Measurements from ENCODE around the gene NGFR. TPM values are rescaled to one million over a fixed set of nuclear protein-coding genes. Genes with fewer than 3 reads are reported as not detected.
A peak's percentile ranks its signal among the peaks of the same experiment; 100 is the strongest.
"Not testable (repeated sequence)": the region's sequence is repeated elsewhere in the genome, so short reads cannot be mapped to it uniquely, and the experiment has no call there.

Gene NGFR
- total RNA-seq, 1 donor from 2014 or later: 0.25 TPM

- no peak for DNase-seq (ENCODE audit: low read depth)
Observed at GRCh38 chr17:49545806-49546545, 50.9 kb downstream of the NGFR start.

GRCh38 chr17:49546546-49547535 is 51.7 kb downstream of the NGFR start:
- DNase-seq (ENCODE audit: low read depth): no peak

DNA sequence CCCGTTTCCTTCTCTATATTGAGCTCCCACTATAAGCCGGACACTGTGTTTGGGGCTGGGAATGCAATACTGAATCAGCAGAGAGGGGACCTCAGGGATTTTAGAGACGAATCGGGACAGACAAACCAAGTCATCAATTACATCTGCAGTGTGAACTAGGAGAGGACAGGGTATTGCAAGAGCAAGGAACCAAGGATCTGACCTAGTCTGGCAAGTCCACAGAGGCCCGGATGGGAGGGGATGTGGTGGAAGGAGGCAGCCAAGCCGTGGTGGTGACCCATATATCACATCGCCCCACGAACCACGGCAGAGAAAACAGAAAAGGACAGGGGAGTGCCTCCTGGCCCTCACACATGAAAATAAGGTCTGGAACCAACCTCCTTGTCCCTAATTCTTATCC is 52.5 kb downstream of the NGFR start:
- DNase-seq (ENCODE audit: low read depth): no peak

GRCh38 chr17:49548051-49548505 is 53.0 kb downstream of the NGFR start:
- no peak for DNase-seq (ENCODE audit: low read depth)

- peak; percentile 26 for DNase-seq (ENCODE audit: low read depth)
Observed at GRCh38 chr17:49548506-49549310, 53.6 kb downstream of the NGFR start.

DNA sequence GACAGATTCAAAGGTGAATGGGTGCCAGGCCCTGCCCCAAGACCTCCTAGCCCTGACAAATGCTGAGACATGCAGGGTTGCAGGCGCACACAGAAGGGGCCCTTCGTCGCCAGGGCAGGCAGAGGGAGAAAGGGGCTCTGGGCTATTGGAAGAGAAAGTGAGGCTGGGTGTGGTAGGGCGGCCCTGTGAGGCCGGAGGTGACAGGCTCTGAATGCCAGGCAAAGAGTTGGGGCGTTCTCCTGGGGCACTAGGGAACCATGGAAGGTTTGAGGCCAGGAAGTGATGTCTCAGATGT is 54.2 kb downstream of the NGFR start:
- DNase-seq (ENCODE audit: low read depth): no peak

- no peak for DNase-seq (ENCODE audit: low read depth)
Observed at GRCh38 chr17:49549691-49550678, 54.9 kb downstream of the NGFR start.

DNA sequence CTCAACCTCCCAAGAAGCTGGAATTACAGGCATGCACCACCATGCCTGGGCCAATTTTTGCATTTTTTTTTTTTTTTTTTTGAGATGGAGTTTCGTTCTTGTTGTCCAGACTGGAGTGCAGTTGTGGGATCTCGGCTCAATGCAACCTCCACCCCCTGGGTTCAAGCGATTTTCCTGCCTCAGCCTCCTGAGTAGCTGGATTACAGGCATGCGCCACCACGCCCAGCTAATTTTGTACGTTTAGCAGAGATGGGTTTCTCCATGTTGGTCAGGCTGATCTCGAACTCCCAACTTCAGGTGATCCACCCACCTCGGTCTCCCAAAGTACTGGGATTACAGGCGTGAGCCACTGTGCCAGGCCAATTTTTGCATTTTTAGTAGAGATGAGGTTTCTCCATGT is 55.7 kb downstream of the NGFR start:
- DNase-seq (ENCODE audit: low read depth): not testable (repeated sequence)

DNA sequence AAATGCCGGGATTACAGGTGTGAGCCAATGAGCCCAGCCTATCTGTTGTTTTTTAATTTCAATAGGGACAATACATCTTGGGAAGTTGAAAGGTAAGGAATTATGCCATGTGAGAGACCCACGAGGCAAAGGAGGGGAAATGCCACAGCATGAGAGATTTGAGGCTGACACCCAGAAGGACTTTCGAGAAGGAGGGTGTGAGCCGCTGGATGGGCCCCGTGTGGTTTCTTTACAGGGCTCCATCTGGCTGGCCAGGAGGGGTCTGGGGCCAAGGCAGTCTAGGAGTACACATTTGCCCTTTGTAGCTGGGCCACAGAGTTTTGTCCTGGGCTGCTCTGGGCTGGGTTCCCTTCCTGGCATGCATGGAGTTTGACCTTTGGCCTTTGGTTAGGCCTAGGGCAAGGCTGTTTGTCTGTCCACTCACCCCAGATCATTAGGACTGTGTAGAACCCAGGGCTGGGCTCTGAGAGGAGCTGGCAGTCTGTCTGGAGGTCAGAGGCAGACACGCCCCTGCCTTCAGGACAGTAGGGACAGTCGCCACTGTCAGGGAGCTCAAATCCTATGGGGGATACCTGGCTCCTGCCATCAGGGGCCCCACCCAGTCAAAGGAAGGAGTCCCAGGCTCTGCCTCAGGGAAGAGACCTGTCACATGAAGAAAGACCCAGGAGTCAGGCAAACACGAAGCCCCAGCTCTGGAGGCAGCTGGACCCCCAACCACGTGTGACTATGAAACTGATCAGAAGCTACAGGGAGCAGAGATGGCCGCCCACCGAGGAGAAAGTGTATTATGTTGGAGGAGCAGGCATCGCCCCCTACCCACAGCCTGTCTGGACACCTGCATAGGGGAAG is 56.4 kb downstream of the NGFR start:
- no peak for DNase-seq (ENCODE audit: low read depth)

- no peak for DNase-seq (ENCODE audit: low read depth)
Observed at GRCh38 chr17:49552070-49552751, 57.1 kb downstream of the NGFR start.

GRCh38 chr17:49553676-49554335 is 58.7 kb downstream of the NGFR start:
- no peak for DNase-seq (ENCODE audit: low read depth)

GRCh38 chr17:49554694-49555494 is 59.8 kb downstream of the NGFR start:
- DNase-seq (ENCODE audit: low read depth): no peak

DNA sequence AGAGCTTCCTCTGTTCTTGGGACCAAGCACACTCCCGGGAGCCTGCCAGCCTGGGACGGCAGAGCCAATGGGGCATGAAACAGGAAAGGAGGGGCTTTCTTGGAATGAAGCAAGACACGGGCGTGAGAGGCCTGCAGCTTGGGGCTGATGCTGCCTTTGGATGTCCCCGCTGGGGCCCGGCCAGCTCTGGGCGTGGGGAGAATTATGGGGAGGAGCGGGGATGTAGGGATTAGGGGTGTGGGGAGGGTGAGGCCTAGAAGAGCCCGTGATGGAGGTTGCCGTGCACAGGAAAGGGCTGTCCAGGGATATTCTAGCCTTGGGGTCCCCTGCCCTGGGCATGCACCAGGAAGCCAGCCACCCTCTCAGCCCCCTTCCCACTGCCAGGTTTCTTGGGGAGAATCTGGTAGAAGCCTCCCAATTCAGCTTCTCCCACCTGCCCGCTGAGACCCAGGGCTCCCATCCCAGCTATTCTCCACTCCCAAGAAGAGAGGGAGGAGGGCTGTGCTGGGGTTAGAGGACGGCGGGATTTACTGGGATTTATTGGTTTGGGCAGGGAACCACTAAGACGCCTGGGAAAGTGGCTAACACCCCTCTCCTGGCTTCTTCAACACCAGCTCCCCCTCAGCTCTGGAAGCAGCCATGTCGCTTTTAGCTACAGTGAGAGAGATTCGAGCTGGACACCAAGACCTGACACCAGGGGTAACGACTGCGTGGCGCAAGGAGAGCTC is 60.6 kb downstream of the NGFR start:
- peak; percentile 26 for DNase-seq (ENCODE audit: low read depth)

DNA sequence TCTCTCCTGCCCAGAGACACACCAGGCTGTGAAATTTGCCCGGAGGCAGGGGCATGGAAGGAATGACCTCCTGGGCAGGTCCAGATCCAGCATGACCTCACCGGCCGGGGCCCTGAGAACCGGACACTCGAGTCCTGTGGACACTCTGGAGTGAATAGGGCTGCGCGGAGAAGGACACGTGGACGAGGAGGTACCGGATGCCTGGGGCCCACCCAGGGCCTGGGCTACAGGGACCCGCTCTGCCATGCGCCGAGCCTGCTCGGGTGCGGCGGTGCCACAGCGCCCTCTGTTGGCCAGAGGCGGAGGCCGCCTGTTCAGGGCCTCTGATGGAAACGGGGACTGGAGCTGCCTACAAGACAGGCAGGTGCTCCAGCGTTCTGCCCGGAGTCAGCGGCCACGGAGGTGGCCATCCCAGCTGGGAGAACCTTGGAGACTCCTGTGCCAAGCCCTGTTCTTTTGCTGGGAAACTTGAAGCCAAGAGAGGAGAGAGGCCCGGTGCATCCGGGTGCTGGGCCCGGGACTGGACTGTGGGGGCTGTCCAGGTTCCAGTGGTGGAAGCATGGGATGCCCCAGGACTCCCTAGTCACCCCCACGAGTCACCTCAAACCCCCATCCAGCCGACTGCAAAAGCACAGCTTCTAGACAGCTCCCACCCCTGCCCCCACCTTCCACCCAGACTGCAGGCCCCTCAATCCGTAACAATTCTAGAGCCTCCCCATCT is 61.3 kb downstream of the NGFR start:
- peak; percentile 12 for DNase-seq (ENCODE audit: low read depth)

DNA sequence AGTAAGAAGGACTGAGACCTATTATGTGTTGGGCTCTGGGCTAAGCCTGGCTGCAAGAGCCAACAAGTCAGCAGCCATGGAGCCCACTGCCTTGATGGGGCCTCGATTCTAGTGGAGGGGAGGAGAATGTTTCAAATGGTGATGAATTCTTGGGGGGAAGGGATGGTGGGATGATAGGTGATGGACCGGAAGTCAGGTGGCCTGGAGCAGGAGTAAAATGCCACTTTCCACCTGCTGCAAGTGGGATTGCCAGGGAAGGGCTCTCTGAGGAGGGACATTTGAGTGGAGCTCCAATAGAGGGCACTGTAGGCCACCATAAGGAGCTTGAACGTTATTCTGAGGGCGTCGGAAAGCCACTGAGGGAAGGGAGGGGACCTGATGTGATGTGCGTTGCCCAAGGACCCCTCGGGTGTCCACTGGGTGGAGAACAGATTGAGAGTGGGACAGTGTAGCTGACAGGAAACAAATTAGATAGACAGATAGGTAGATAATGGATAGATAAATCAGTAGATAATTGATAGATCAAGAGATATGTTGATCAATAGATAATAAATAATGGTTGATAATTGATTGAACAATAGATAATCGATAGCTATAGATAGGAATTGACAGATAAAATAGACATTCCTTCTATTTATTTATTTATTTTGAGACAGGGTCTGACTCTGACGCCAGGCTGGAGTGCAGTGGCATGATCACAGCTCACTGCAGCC is 62.4 kb downstream of the NGFR start:
- peak; percentile 47 for DNase-seq (ENCODE audit: low read depth)
